Stimulated activated CD8-positive, alpha-beta memory T cell treated with anti-CD3 and anti-CD28 coated beads, Interleukin-15, amount 100 ng/mL, for 1 hour (primary cell): ENCODE data around the gene SV2C.
"Not testable (repeated sequence)": the region's sequence is repeated elsewhere in the genome, so short reads cannot be mapped to it uniquely, and the experiment has no call there.

Source experiments
- DNase-seq: peaks from one replicate; pipeline ENCODE4 v3.0.0-alpha.2; 2020; ENCODE audit warnings: low read depth

SV2C gene

GRCh38 chr5:76204713-76205112 is 121.5 kb downstream of the SV2C start:
- DNase-seq = no peak

GRCh38 chr5:76207120-76207519 is 123.9 kb downstream of the SV2C start:
- DNase-seq = no peak

DNA sequence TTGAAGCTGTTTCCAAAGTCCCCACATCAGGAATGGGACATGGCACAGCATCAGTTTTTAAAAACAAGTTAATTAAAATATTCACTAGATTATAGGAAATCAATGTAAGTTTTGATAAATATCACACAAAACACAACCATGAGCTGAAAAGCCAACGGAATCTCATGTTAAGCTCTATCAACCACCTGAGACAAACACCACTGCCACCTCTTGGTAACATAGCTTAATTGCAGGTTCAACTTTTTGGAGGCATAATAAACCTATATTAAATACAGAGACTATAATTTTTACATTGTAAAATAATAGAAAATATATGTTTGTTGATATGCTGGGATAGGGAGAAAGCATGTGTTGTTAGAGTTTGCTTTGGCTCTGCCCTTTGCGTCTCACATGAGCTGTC is 126.1 kb downstream of the SV2C start:
- DNase-seq = no peak

GRCh38 chr5:76210946-76211345 is 127.8 kb downstream of the SV2C start:
- DNase-seq = no peak

DNA sequence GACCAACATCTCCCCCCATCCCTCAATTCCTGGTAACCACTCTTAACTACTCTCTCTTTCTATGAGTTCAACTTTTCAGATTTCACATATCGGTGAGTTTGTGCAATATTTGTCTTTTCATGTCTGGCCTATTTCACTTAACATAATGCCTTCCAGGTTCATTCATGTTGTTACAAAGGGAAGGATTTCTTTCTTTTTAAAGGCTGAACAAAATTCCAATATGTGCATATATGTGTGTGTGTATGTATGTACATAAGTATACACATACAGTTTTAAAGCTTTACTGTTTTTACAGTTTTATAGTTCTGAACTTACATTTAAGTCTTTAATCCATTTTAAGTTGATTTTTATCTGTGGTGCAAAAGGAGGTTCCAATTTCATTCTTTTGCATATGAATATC is 130.7 kb downstream of the SV2C start:
- DNase-seq = no peak

DNA sequence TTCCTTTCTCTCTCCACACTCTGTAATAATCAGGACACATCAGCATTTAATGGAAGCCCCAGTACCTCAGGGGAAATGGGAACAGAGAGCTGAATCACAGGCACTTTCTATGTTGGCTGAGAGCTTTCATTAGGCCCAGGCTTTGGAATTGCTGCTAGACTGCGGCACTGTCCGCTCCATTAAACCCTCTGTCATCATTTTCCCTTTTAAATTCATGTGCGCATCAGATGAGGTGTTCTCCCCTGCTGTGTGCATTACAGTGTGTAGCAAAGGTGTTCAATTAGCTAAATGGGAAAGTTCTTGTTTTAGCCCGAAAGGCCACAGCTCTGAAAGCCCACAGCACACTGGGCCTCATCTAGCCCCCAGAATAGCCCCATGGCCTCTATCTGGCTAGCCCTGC is 133.6 kb downstream of the SV2C start:
- DNase-seq = no peak

DNA sequence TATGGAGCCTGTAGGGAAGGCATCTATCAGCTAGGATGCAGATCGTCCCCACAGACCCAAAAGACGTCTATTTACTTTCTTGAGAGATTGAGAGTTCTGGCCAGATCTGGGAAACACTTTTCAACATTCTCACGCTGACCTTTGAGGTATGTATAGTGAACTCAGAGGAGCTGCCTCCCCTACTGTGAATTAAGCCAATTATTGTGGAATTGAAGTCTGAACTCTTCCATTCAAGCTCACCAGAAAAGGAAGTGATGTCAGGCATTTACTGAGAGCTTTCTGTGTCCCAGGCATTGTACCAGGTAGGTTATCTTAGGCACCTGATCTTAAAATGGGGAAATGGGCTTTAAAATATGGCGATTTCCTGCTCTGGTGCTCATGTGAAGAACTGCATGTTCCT is 136.5 kb downstream of the SV2C start:
- DNase-seq = no peak

DNA sequence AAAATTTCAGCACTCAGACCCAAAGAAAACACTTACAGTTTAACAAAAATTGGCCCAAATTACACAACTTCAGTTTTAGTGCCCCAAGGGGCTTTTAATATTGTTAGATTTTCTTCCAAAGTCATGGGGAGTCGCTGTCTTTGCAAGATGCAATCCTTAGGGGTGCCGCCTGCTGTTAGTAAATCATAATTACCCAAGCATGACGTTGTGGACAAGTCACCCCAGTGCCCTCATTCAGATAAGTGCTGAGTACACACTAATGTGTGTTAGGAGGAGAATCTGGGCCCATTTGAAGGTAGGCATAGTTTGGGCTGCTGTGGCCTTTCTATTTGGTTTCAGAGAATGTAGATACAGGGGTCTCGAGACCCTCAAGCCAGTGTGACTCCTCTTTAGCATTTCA is 138.1 kb downstream of the SV2C start:
- no peak for DNase-seq

GRCh38 chr5:76222318-76222717 is 139.1 kb downstream of the SV2C start:
- DNase-seq = no peak

DNA sequence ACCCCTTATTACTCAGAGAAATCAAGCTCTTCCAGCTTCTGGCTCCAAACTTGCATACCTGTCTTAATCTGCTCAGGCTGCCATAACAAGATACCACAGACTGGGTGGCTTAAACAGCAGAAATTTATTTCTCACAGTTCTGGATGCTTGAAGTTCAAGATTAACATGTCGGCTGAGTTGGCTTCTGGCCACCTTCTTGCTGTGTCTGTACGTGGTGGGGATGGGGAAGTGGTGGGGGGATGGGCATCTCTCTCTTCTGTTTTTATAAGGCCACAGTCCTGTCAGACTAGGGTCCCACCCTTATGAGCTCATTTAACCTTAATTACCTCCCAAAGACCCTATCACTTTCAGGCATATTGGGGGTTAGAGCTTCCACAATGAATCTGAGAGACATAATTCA is 140.5 kb downstream of the SV2C start:
- DNase-seq = no peak

- DNase-seq = no peak
These were observed 141.7 kb downstream of the SV2C start for GRCh38 chr5:76224898-76225297.

- DNase-seq = no peak
These were observed 142.2 kb downstream of the SV2C start for GRCh38 chr5:76225336-76225735.

GRCh38 chr5:76229900-76230299 is 146.7 kb downstream of the SV2C start:
- no peak for DNase-seq

DNA sequence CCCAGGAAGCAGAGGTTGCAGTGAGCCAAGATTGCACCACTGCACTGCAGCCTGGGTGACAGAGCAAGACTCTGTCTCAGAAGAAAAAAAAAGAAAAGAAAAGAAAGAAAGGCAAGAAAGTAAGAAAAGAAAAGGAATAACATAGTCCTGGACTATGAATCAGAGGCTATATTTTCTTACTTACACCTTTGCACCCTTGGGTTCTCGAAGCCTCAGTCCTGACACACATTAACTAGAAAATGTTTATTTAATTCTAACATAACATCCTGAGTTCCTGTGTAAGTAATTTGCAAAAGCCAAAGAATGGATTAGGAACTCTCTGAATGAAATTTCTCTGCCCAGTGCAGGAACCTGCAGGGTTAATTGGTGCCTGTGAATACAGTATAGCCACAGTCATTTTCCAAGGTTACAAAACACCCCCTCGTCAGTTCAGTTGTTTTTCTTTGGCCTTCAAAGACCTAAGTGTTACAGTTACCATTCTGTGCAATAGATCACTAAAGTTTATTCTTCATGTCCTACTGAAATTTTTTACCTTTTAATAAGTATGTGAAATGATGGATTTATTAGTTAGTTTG is 147.6 kb downstream of the SV2C start:
- DNase-seq = no peak

DNA sequence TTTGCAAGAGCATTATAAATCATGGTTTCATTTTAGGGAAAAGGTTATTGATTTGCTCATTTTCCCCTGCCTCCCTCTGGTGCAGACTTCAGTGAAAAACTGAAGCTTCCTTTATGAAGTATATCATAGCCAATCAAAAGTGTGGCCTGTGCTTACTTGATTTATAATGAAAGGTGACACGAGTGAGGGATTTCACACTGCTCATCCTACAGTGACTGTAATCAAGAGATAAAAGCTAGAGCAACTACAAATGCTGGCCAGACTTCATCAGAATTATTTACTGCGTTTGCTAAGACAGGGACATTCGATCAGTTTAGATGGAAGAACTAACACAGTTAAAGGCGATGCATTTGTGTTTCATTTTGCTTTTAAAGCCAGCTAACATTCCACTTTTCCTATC is 151.5 kb downstream of the SV2C start:
- DNase-seq = no peak

DNA sequence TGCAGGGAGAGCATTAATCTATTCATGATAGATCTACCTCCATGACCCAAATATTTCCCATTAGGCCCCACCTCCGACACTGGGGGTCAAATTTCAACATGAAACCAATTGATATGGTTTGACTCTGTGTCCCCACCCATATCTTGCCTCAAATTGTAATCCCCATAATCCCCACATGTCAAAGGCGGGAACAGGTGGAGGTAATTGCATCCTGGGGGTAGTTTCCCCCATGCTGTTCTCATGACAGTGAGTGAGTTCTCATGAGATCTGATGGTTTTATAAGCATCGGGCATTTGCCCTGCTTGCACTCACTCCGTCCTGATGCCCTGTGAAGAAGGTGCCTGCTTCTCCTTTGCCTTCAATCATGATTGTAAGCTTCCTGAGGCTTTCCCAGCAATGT is 153.5 kb downstream of the SV2C start:
- DNase-seq = no peak

GRCh38 chr5:76240336-76240735 is 157.2 kb downstream of the SV2C start:
- DNase-seq = no peak

DNA sequence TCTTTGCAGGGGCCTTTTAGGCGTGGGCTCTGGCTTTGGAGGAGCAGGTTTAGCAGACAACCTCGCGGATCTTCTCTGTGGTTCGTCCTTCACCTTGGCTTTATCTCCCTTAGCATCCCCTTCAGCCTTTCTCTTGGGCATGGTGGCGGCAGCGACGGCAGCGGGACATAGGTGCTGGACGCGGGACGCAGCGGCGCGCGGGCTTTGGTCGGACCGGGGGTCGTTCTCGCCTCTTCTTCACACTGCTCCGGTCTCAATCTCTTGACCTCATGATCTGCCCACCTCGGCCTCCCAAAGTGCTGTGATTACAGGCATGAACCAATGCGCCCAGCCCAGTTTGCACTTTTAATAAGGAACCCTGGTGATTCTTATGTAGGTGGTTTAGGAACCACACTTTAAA is 159.0 kb downstream of the SV2C start:
- DNase-seq = not testable (repeated sequence)

DNA sequence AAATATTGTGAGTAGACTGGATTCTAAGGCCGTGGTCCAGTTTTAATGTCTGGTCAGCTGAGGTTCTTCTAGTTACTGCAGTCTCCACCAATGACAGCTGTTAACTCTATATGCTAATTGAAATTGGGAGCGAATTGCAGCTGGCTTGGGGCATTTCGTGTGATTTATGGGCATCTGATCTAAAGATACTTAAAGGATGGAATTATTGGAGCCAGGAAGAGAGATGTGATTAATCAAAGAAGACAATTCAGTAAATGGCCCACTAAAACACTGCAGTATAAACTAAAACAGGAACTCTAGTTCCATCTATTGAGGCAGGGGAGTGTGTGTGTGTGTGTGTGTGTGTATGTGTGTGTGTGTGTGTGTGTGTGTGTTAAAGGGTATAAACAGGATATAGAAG is 162.4 kb downstream of the SV2C start:
- no peak for DNase-seq

DNA sequence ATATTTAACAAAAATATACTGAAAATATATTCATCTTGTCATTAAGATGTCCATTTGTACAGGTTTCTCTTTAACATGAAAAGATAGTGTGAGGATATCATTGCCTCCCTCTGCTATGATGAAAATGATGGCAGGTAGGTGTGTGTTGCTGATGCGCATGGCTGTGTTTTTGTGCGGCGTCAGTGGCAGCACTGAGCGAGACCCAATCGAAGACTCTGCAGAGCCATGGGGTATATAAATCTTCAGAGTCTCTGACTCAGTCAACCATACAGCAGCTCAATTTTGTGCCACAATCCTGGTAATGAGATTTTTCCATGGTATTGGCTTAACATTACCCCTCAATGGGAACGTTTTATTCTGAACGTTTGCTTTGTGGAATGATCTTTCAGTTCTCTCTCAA is 166.4 kb downstream of the SV2C start:
- no peak for DNase-seq

- no peak for DNase-seq
These were observed 167.3 kb downstream of the SV2C start for GRCh38 chr5:76250463-76250862.

DNA sequence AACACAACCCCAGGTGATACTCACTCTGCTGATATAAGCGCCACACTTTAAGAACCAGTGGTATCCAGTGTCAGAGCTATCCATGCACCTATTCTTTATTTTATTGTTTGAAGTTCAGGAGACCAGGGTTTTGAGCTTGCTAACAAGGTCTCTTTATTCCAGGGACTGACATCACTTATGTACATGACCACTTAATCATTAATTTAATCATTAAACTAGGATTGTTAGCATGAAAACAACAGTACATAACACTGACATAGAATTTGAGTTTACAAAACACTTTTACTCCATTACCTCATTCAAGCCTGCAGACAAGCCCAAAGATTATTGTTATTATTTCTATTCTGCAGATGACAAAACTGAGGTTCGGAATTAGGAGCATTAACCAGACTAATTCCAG is 168.5 kb downstream of the SV2C start:
- DNase-seq = no peak

DNA sequence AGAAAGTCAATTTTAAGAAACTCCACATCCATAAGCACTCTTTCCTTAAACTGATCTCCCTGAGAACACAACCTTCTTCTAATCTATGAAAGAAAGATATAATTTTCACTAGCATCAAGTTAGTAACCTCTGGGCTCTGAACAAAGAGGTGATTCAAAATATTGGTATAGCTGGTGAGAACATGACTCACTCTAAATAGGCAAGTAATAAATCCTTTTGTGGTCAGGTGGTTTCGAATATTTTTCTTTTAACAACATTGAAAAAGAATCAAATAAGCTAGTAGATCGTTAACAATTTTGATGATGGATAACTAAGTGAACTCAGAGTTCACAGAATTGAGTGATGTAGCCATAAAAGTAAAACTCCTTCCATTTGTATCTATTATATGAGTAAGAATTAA is 169.3 kb downstream of the SV2C start:
- DNase-seq = no peak

DNA sequence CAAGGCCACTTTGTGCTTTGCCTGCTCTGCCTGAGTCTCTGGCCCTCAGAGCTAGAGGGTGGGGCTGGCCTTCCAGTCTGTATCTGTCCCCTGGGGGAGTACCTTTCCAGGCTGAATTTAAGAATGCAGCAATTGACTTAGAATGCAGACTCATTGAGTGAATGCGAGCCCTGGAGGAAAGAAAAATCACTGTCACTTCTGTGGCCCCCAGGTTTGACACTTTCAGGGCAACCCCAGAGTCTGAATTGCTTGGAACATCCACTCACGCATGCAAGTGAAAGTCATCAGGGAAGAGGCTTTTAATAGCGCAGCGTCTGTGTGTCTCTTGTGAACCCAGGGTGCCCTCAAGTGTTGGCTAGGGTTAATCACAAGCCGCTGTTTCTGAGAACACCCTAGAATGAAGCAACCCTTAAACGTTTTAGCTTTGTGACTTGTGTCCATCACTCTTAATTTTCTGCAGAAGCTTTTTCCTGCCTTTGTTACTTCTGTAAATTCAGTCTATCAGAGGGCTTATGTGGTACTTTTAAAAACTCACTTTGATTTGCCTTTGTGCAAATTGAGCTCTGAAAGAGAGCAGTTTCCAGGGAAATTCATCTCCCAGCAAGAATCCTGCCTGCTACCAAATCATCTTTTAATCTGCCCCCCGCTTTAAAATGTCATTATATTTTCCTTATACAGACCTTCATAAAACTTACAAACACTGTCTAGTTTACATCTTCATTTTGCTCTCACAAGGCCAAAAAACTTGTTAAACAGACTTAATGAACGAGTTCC is 173.1 kb downstream of the SV2C start:
- DNase-seq = peak; percentile 33
